HCT116 (cell line): Measurements from ENCODE around the gene DDA1. TPM values are rescaled to one million over a fixed set of nuclear protein-coding genes. Genes with fewer than 3 reads are reported as not detected.

Source experiments
- ATAC-seq: fragments of 200-7000 bp; cut with Tn5 transposase; 2 replicates; pipeline ENCODE4 v1.9.1; 2020; ENCODE audit warnings: mild to moderate bottlenecking, moderate library complexity
- BruUV-seq: library from RNA; stranded (reverse); fragments of 400-500 nt; replicated peaks from 2 replicates; lab custom pipeline; 2021; lab: Mats Ljungman, UMichigan
- CTCF ChIA-PET: fragments of 300-600 bp; sonication (Branson Sonifier 250); formaldehyde crosslinking; loops from one replicate; lab custom pipeline; 2021; ENCODE audit warnings: antibody characterized with exemption; lab: Charles Lee
- POLR2A ChIA-PET: fragments of 300-600, 350-600 bp; sonication (Branson Sonifier 250); formaldehyde crosslinking; loops from one replicate; lab custom pipeline; 2021; ENCODE audit warnings: antibody characterized with exemption; lab: Charles Lee
- RAD21 ChIA-PET, 2 experiments: fragments of 300-600 bp; sonication (Branson Sonifier 250); formaldehyde crosslinking; loops; one replicate each; lab custom pipeline; 2023; ENCODE audit warnings: low total read pairs in 2 of 2; ENCODE audit not compliant: uncharacterized antibody in 2 of 2, unreplicated experiment in 2 of 2, low non-redundant PET in 1 of 2; lab: Charles Lee
- DNase-seq: peaks from one replicate; pipeline ENCODE4 v3.0.0-alpha.2; 2010; ENCODE audit warnings: low read depth, low spot score
- H2AFZ ChIP-seq: fragments of 200-600 bp; shearing (Covaris generic), sonication (generic); 2 replicates; pipeline ENCODE4 v1.6.1; 2017; ENCODE audit warnings: low read depth, mixed run types, mixed read lengths, antibody characterized with exemption, low read length; ENCODE audit not compliant: poor library complexity, severe bottlenecking
- H3K27ac ChIP-seq: 2 replicates; pipeline ENCODE4 v1.5.1; 2012; ENCODE audit warnings: low read depth, low read length
- H3K27me3 ChIP-seq: fragments of 200-600 bp; sonication (generic); 2 replicates; pipeline ENCODE4 v1.6.1; 2016; ENCODE audit warnings: mixed run types, low read length, mixed read lengths; ENCODE audit not compliant: insufficient read depth
- H3K36me3 ChIP-seq, 2 experiments: fragments of 200-500 bp in 1 of 2; fragments of 200-600 bp in 1 of 2; sonication (Bioruptor generic) in 1 of 2; sonication (generic) in 1 of 2; 2 replicates each; pipeline versions ENCODE4 v1.5.1 to v1.6.1; 2014 to 2016; ENCODE audit warnings: low read length in 2 of 2, inconsistent platforms in 1 of 2, mixed read lengths in 1 of 2, mixed run types in 1 of 2; ENCODE audit not compliant: insufficient read depth in 2 of 2, control insufficient read depth in 1 of 2
- H3K4me1 ChIP-seq, 2 experiments: fragments of 200-600 bp in 1 of 2; sonication (generic) in 1 of 2; 2 replicates each; pipeline versions ENCODE4 v1.5.1 to v1.6.1; 2012 to 2017; ENCODE audit warnings: low read length in 2 of 2, inconsistent platforms in 1 of 2, mild to moderate bottlenecking in 1 of 2, mixed read lengths in 1 of 2, mixed run types in 1 of 2, moderate library complexity in 1 of 2; ENCODE audit not compliant: insufficient read depth in 2 of 2, control insufficient read depth in 1 of 2
- H3K4me2 ChIP-seq: fragments of 200-600 bp; sonication (generic); 2 replicates; pipeline ENCODE4 v1.6.1; 2017; ENCODE audit warnings: mixed run types, low read length, mixed read lengths
- H3K4me3 ChIP-seq, 2 experiments: fragments of 200-600 bp in 1 of 2; sonication (generic) in 1 of 2; replicated peaks in 1 of 2; 2 replicates each; pipeline ENCODE4 v1.5.1; 2011 to 2016; ENCODE audit warnings: low read length in 2 of 2, control low read depth in 1 of 2, low read depth in 1 of 2, mild to moderate bottlenecking in 1 of 2, mixed read lengths in 1 of 2, mixed run types in 1 of 2
- H3K79me2 ChIP-seq: fragments of 200-600 bp; sonication (generic); 2 replicates; pipeline ENCODE4 v1.6.1; 2017; ENCODE audit warnings: mild to moderate bottlenecking, mixed run types, low read length, moderate library complexity, mixed read lengths; ENCODE audit not compliant: insufficient read depth
- H3K9ac ChIP-seq: fragments of 200-600 bp; sonication (generic); 2 replicates; pipeline ENCODE4 v1.6.1; 2016; ENCODE audit warnings: low read length, mixed read lengths
- H3K9me2 ChIP-seq: fragments of 200-600 bp; sonication (generic), shearing (Covaris generic); 2 replicates; pipeline ENCODE4 v1.6.1; 2017; ENCODE audit warnings: mixed run types, mild to moderate bottlenecking, moderate library complexity; ENCODE audit not compliant: insufficient read depth
- H3K9me3 ChIP-seq, 2 experiments: fragments of 200-500 bp in 1 of 2; fragments of 200-600 bp in 1 of 2; sonication (Bioruptor generic) in 1 of 2; sonication (generic) in 1 of 2; 2 replicates each; pipeline ENCODE4 v1.6.1; 2014 to 2017; ENCODE audit warnings: low read length in 2 of 2, mixed read lengths in 2 of 2, inconsistent platforms in 1 of 2, low read depth in 1 of 2, mild to moderate bottlenecking in 1 of 2, mixed run types in 1 of 2, moderate library complexity in 1 of 2; ENCODE audit not compliant: control insufficient read depth in 1 of 2, insufficient read depth in 1 of 2
- H4K20me1 ChIP-seq: fragments of 200-600 bp; sonication (generic), shearing (Covaris generic); 2 replicates; pipeline ENCODE4 v1.6.1; 2017; ENCODE audit warnings: mixed run types, mild to moderate bottlenecking, moderate library complexity; ENCODE audit not compliant: insufficient read depth
- ATF3 ChIP-seq: IDR thresholded peaks from 2 replicates; pipeline ENCODE4 v1.6.1; 2012
- CEBPB ChIP-seq: IDR thresholded peaks from 2 replicates; pipeline ENCODE4 v1.6.1; 2012; ENCODE audit warnings: low read depth
- CTCF ChIP-seq, 3 experiments: fragments of 200-600 bp in 1 of 3; sonication (generic) in 1 of 3; IDR thresholded peaks in 2 of 3; conservative IDR thresholded peaks in 1 of 3; 2 replicates each; pipeline ENCODE4 v1.5.1; 2012 to 2017; ENCODE audit warnings: low read depth in 2 of 3, low read length in 2 of 3, antibody characterized with exemption in 1 of 3, borderline replicate concordance in 1 of 3, control low read depth in 1 of 3, mild to moderate bottlenecking in 1 of 3, mixed read lengths in 1 of 3, mixed run types in 1 of 3, moderate library complexity in 1 of 3; ENCODE audit not compliant: insufficient read depth in 1 of 3
- EGR1 ChIP-seq: IDR thresholded peaks from 2 replicates; pipeline ENCODE4 v1.6.1; 2012; ENCODE audit warnings: low read depth
- ELF1 ChIP-seq: IDR thresholded peaks from 2 replicates; pipeline ENCODE4 v1.6.1; 2012; ENCODE audit warnings: low read depth, borderline replicate concordance
- FOSL1 ChIP-seq: IDR thresholded peaks from 2 replicates; pipeline ENCODE4 v1.6.1; 2012; ENCODE audit warnings: low read depth
- JUND ChIP-seq: IDR thresholded peaks from 2 replicates; pipeline ENCODE4 v1.6.1; 2012
- POLR2A ChIP-seq: IDR thresholded peaks from 2 replicates; pipeline ENCODE4 v1.7.0; 2011; ENCODE audit warnings: borderline replicate concordance; ENCODE audit not compliant: insufficient read depth, insufficient read length; ENCODE audit errors: extremely low read depth
- POLR2AphosphoS5 ChIP-seq: IDR thresholded peaks from 2 replicates; pipeline ENCODE4 v1.6.1; 2011; ENCODE audit warnings: mild to moderate bottlenecking, low read depth, low read length, moderate library complexity
- RAD21 ChIP-seq: IDR thresholded peaks from 2 replicates; pipeline ENCODE4 v1.6.1; 2012; ENCODE audit warnings: low read depth, mild to moderate bottlenecking
- REST ChIP-seq: IDR thresholded peaks from 2 replicates; pipeline ENCODE4 v1.6.1; 2012; ENCODE audit warnings: low read depth
- SIN3A ChIP-seq: IDR thresholded peaks from 2 replicates; pipeline ENCODE4 v1.6.1; 2012; ENCODE audit warnings: low read depth
- TCF7L2 ChIP-seq: IDR thresholded peaks from 2 replicates; pipeline ENCODE4 v1.7.0; 2011; ENCODE audit warnings: borderline replicate concordance, inconsistent platforms; ENCODE audit not compliant: insufficient read depth, insufficient read length; ENCODE audit errors: extremely low read depth
- ZBTB33 ChIP-seq: IDR thresholded peaks from 2 replicates; pipeline ENCODE4 v1.6.1; 2011; ENCODE audit warnings: mild to moderate bottlenecking, low read length, moderate library complexity; ENCODE audit not compliant: insufficient replicate concordance; ENCODE audit errors: extremely low read depth
- ZFX ChIP-seq: fragments of 450-650 bp; IDR thresholded peaks from 2 replicates; pipeline ENCODE4 v1.6.1; 2017
- ZNF274 ChIP-seq: fragments of 200-500 bp; sonication (Bioruptor generic); IDR thresholded peaks from 2 replicates; pipeline ENCODE4 v1.6.1; 2014; ENCODE audit warnings: mild to moderate bottlenecking, low read depth, low read length, inconsistent platforms
- intact Hi-C: fragments of 100-400 bp; cut with micrococcal nuclease; formaldehyde crosslinking; loops from 2 replicates; pipeline ENCODE4 v1.10.0; 2022
- total RNA-seq: library from RNA; stranded (reverse); gene quantifications from one replicate; pipeline ENCODE4 v1.2.1, GENCODE V29; 2021; ENCODE audit not compliant: unreplicated experiment

The DDA1 gene
- total RNA-seq, 1 experiment from 2014 or later = 68.6 TPM

GRCh38 chr19:17365361-17365760, 56.0 kb downstream of the DDA1 start:
- ATAC-seq (no peak), DNase-seq (no peak)
- BruUV-seq = no TSS peak
- no peaks in the 10 kb centered on the region for H3K27me3 ChIP-seq
- H3K9ac ChIP-seq = no peak overlapping the region
- ChIA-PET POLR2A (no interaction called here), CTCF (interaction anchor here (0.7 kb wide), 1 partner anchor 20 kb away, joined by 3 read pairs; no protein-coding TSS in a partner anchor), RAD21 (no interaction called here)
- no peaks in the 10 kb centered on the region for H3K9me3 ChIP-seq
- intact Hi-C loops = no loop called here
- TF ChIP-seq POLR2AphosphoS5 (no peak), ZNF274 (no peak), ATF3 (no peak), RAD21 (no peak), CEBPB (no peak), POLR2A (no peak), TCF7L2 (no peak), CTCF (IDR thresholded peaks at IDR 0.05 in 2 of 3, conservative IDR thresholded peaks at IDR 0.05 in 1 of 3; ENCODE audit: borderline replicate concordance in 1 of 3, insufficient read depth in 1 of 3, low read depth in 2 of 3, low read length in 2 of 3) (no peak), ELF1 (no peak), FOSL1 (no peak), JUND (no peak), EGR1 (no peak), ZFX (no peak), REST (no peak), SIN3A (no peak), ZBTB33 (no peak)
- no peaks in the 10 kb centered on the region for H3K4me1 ChIP-seq
- H3K9me2 ChIP-seq = no peaks in the 10 kb centered on the region
- H3K79me2 ChIP-seq = no peaks in the 10 kb centered on the region
- H3K27ac ChIP-seq = no peak overlapping the region
- H3K4me3 ChIP-seq = no peak overlapping the region
- no peak overlapping the region for H2AFZ ChIP-seq
- no peaks in the 10 kb centered on the region for H4K20me1 ChIP-seq
- H3K4me2 ChIP-seq = no peak overlapping the region
- no peaks in the 10 kb centered on the region for H3K36me3 ChIP-seq
